OCI-LY1 (cell line): ENCODE data around the gene ST3GAL3.

Experiments used
- H2AFZ ChIP-seq: fragments of 200-600 bp; sonication (generic), shearing (Covaris generic); 2 replicates; pipeline ENCODE4 v1.6.0; 2014; ENCODE audit warnings: antibody characterized with exemption, mild to moderate bottlenecking, low read length
- H3F3A ChIP-seq: fragments of 200-600 bp; sonication (generic), shearing (Covaris generic); 2 replicates; pipeline ENCODE4 v1.6.0; 2014; ENCODE audit warnings: mild to moderate bottlenecking, antibody characterized with exemption, low read length, moderate library complexity; ENCODE audit not compliant: insufficient read depth
- H3K27ac ChIP-seq: fragments of 200-600 bp; sonication (generic); 2 replicates; pipeline ENCODE4 v1.5.1; 2014; ENCODE audit warnings: low read length, mixed run types, mild to moderate bottlenecking, low read depth; ENCODE audit not compliant: poor library complexity, severe bottlenecking
- H3K27me3 ChIP-seq: fragments of 200-600 bp; sonication (generic); 2 replicates; pipeline ENCODE4 v1.6.0; 2014; ENCODE audit warnings: antibody characterized with exemption, mild to moderate bottlenecking, low read length, moderate library complexity; ENCODE audit not compliant: insufficient read depth
- H3K36me3 ChIP-seq: fragments of 200-600 bp; sonication (generic); 2 replicates; pipeline ENCODE4 v1.6.1; 2014; ENCODE audit warnings: mild to moderate bottlenecking, antibody characterized with exemption, low read length, moderate library complexity, mixed read lengths; ENCODE audit not compliant: insufficient read depth
- H3K4me1 ChIP-seq: fragments of 200-600 bp; sonication (generic); 2 replicates; pipeline ENCODE4 v1.5.1; 2014; ENCODE audit warnings: mild to moderate bottlenecking, low read length, moderate library complexity; ENCODE audit not compliant: insufficient read depth, severe bottlenecking
- H3K4me2 ChIP-seq: fragments of 200-600 bp; sonication (generic), shearing (Covaris generic); 2 replicates; pipeline ENCODE4 v1.6.1; 2014; ENCODE audit warnings: low read length
- H3K4me3 ChIP-seq: fragments of 200-600 bp; sonication (generic); 2 replicates; pipeline ENCODE4 v1.5.1; 2014; ENCODE audit warnings: low read length, low read depth, mild to moderate bottlenecking, mixed read lengths; ENCODE audit not compliant: poor library complexity, severe bottlenecking
- H3K79me2 ChIP-seq: fragments of 200-600 bp; shearing (Covaris generic); 2 replicates; pipeline ENCODE4 v1.6.1; 2016; ENCODE audit warnings: mixed run types, low read length, mixed read lengths; ENCODE audit not compliant: insufficient read depth
- H3K9ac ChIP-seq: fragments of 200-600 bp; sonication (generic), shearing (Covaris generic); 2 replicates; pipeline ENCODE4 v1.6.1; 2014; ENCODE audit warnings: mild to moderate bottlenecking, low read length, mixed read lengths
- H3K9me2 ChIP-seq: fragments of 200-600 bp; sonication (generic), shearing (Covaris generic); 2 replicates; pipeline ENCODE4 v1.6.1; 2014; ENCODE audit warnings: low read depth, mild to moderate bottlenecking, low read length, mixed read lengths
- H3K9me3 ChIP-seq: fragments of 200-600 bp; shearing (Covaris generic); 2 replicates; pipeline ENCODE4 v1.6.1; 2014; ENCODE audit warnings: low read length, mixed read lengths
- H4K20me1 ChIP-seq: fragments of 200-600 bp; sonication (generic), shearing (Covaris generic); 2 replicates; pipeline ENCODE4 v1.6.0; 2016; ENCODE audit warnings: mild to moderate bottlenecking, low read length; ENCODE audit not compliant: insufficient read depth
- CTCF ChIP-seq: fragments of 200-600 bp; sonication (generic), shearing (Covaris generic); IDR thresholded peaks from 2 replicates; pipeline ENCODE4 v1.5.1; 2017; ENCODE audit warnings: mild to moderate bottlenecking, antibody characterized with exemption, low read length, moderate library complexity, mixed read lengths
- EZH2 ChIP-seq: fragments of 200-600 bp; sonication (generic), shearing (Covaris generic); IDR thresholded peaks from 2 replicates; pipeline ENCODE4 v1.8.0; 2017; ENCODE audit warnings: borderline replicate concordance, mixed run types, mild to moderate bottlenecking, antibody characterized with exemption, low read length, moderate library complexity, mixed read lengths

Gene ST3GAL3

GRCh38 chr1:43804569-43804968 lies 97.2 kb downstream of the ST3GAL3 start:
- no peak for TF ChIP-seq CTCF
- Histone ChIP-seq H3K27ac (peak overlapping the region; percentile 50), H3K79me2 (no peaks in the 10 kb centered on the region), H3K4me1 (peaks cover 28% of the 10 kb centered on the region), H3K36me3 (0 out of 2 replicates have a peak, but pooled peaks cover 3% of the 10 kb centered on the region), H2AFZ (no peak overlapping the region), H3F3A (no peaks in the 10 kb centered on the region), H3K4me3 (no peak overlapping the region), H3K9me3 (0 out of 2 replicates have a peak, but pooled peaks cover 5% of the 10 kb centered on the region), H3K4me2 (no peak overlapping the region), H4K20me1 (no peaks in the 10 kb centered on the region), H3K9me2 (no peaks in the 10 kb centered on the region), H3K27me3 (no peaks in the 10 kb centered on the region), H3K9ac (no peak overlapping the region)

- no peak for TF ChIP-seq EZH2
- TF ChIP-seq CTCF: no peak
These were observed 98.0 kb downstream of the ST3GAL3 start for GRCh38 chr1:43805340-43805739.

GRCh38 chr1:43806183-43806582 lies 98.8 kb downstream of the ST3GAL3 start:
- Histone ChIP-seq H3K36me3 (0 out of 2 replicates have a peak, but pooled peaks cover 3% of the 10 kb centered on the region), H2AFZ (no peak overlapping the region), H3K27ac (no peak overlapping the region), H3K9me2 (no peaks in the 10 kb centered on the region), H3K4me3 (no peak overlapping the region), H3K4me2 (no peak overlapping the region), H3F3A (no peaks in the 10 kb centered on the region), H3K79me2 (no peaks in the 10 kb centered on the region), H3K9ac (no peak overlapping the region), H3K9me3 (0 out of 2 replicates have a peak, but pooled peaks cover 5% of the 10 kb centered on the region), H4K20me1 (no peaks in the 10 kb centered on the region), H3K4me1 (peaks cover 15% of the 10 kb centered on the region), H3K27me3 (no peaks in the 10 kb centered on the region)
- no peak for TF ChIP-seq EZH2
- TF ChIP-seq CTCF: no peak

More at GRCh38 chr1:43805340-43805739, 98.0 kb downstream of the ST3GAL3 start:
- Histone ChIP-seq H3K4me2 (no peak overlapping the region), H3F3A (no peaks in the 10 kb centered on the region), H2AFZ (no peak overlapping the region), H4K20me1 (no peaks in the 10 kb centered on the region), H3K79me2 (no peaks in the 10 kb centered on the region), H3K9ac (no peak overlapping the region), H3K36me3 (0 out of 2 replicates have a peak, but pooled peaks cover 3% of the 10 kb centered on the region), H3K9me3 (0 out of 2 replicates have a peak, but pooled peaks cover 5% of the 10 kb centered on the region), H3K4me1 (peaks cover 24% of the 10 kb centered on the region), H3K4me3 (no peak overlapping the region), H3K27ac (no peak overlapping the region), H3K9me2 (no peaks in the 10 kb centered on the region), H3K27me3 (no peaks in the 10 kb centered on the region)
